GM18519 (cell line): Measurements from ENCODE around the gene ANK3.

ENCODE experiments used
- ATAC-seq: cut with Tn5 transposase; IDR thresholded peaks from one replicate; pipeline ENCODE4 v1.9.1; 2021; ENCODE audit warnings: mild to moderate bottlenecking, moderate library complexity; ENCODE audit not compliant: unreplicated experiment, low FRiP score

The ANK3 gene

GRCh38 chr10:60414877-60415585 lies 25.4 kb upstream of the ANK3 start:
- ATAC-seq: no peak

- ATAC-seq: no peak
Observed at GRCh38 chr10:60414111-60414510, 24.4 kb upstream of the ANK3 start.

- ATAC-seq: no peak
Observed at GRCh38 chr10:60413306-60414012, 23.8 kb upstream of the ANK3 start.

GRCh38 chr10:60410970-60411369 lies 21.3 kb upstream of the ANK3 start:
- ATAC-seq: no peak

- ATAC-seq: no peak
Observed at GRCh38 chr10:60409202-60409601, 19.5 kb upstream of the ANK3 start.

DNA sequence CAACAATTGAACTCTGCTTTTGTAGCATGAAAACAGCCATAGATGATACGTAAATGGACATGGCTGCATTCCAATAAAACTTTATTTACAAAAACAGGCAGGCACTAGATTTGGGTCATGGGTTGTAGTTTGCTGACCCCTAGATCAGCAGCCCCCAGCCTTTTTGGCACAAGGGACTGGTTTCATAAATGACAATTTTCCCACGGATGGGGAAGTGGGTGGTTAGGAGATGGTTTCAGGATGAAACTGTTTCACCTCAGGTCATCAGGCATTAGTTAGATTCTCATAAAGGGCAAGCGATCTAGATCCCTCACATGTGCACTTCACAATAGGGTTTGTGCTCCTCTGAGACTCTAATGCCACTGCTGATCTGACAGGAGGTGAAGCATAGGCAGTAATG lies 16.5 kb upstream of the ANK3 start:
- ATAC-seq: no peak

GRCh38 chr10:60405172-60405571 lies 15.5 kb upstream of the ANK3 start:
- no peak for ATAC-seq

- no peak for ATAC-seq
Observed at GRCh38 chr10:60403168-60403873, 13.6 kb upstream of the ANK3 start.

DNA sequence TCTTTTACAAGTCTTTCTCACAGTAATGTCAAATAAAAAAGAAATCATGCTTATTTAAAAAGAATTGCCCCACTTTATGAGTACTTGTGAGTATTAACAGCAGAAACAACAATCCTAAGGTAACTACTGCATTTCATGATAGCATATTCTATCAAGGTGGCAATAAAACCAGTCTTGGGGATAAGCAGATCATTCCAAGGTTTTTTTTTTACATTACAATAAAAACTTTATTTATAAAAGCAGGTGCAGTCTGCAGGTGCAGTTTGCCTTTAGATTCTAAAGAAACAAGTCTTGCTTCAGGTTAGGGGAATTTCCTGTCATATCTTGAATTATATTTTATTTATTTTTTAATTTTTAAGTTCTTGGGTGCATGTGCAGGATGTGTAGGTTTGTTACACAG lies 10.7 kb upstream of the ANK3 start:
- ATAC-seq: no peak

GRCh38 chr10:60399328-60399727 lies 9.7 kb upstream of the ANK3 start:
- ATAC-seq: no peak

DNA sequence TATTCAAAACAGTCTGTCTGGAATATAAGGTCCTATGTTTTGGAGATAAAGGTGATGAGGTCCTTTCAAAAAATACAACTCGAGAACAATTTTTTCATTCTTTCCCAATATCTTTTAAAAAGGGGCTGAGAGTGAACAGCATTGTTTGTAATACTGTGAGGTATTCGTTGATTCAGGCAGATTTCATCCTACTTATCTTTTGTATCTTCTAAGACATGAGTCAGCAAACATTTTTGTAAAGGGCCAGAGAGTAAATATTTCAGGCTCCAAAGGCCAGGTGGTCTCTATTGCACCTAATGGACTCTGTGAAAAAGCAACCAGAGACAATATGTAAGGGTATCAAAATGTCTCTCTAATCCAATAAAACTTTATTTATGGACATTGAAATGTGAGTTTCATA lies 8.1 kb upstream of the ANK3 start:
- ATAC-seq: no peak

GRCh38 chr10:60396766-60397165 lies 7.1 kb upstream of the ANK3 start:
- ATAC-seq: no peak

GRCh38 chr10:60395711-60396110 lies 6.0 kb upstream of the ANK3 start:
- no peak for ATAC-seq

- no peak for ATAC-seq
Observed at GRCh38 chr10:60394446-60394845, 4.8 kb upstream of the ANK3 start.

GRCh38 chr10:60390224-60390626 lies 550 bp upstream of the ANK3 start:
- no peak for ATAC-seq

- no peak for ATAC-seq
Observed at GRCh38 chr10:60388709-60389301, 870 bp downstream of the ANK3 start.

- no peak for ATAC-seq
Observed at GRCh38 chr10:60388116-60388625, 1.5 kb downstream of the ANK3 start.

- no peak for ATAC-seq
Observed at GRCh38 chr10:60387531-60387930, 2.1 kb downstream of the ANK3 start.

GRCh38 chr10:60385399-60385738 lies 4.3 kb downstream of the ANK3 start:
- ATAC-seq: no peak

- ATAC-seq: no peak
Observed at GRCh38 chr10:60384708-60385398, 4.8 kb downstream of the ANK3 start.

DNA sequence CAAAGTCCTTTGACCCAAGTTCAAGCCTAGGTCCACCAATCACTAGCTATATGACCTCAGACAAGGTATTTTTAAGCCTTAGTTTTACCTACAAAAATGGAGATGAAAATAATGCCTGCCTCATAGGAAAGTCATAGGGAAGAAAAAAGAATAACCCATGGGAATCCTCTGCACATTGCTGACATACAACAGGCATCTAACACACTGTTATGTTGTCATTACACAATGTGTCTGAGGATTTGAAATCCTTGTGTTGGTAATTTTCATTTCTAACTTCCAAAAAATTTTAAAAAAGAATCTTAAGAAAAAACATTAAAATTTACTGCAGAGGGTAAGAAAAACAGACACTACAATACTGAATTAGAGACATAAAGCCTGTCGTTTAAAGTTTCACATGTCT lies 5.7 kb downstream of the ANK3 start:
- no peak for ATAC-seq
